C4-2B (cell line): ENCODE data around the gene MCMBP.

Experiments
- CTCF ChIP-seq: fragments of 450-650 bp; conservative IDR thresholded peaks from 2 replicates; pipeline ENCODE4 v1.5.1; 2017; ENCODE audit warnings: mild to moderate bottlenecking
- ZFX ChIP-seq: fragments of 450-650 bp; IDR thresholded peaks from 2 replicates; pipeline ENCODE4 v1.6.1; 2017

- TF ChIP-seq CTCF (no peak), ZFX (no peak)
These were observed 89.5 kb downstream of the MCMBP start for GRCh38 chr10:119782981-119783664.
